ENCODE data around the gene CNOT8.
"Not testable (repeated sequence)": the region's sequence is repeated elsewhere in the genome, so short reads cannot be mapped to it uniquely, and the experiment has no call there.

CNOT8 gene

GRCh38 chr5:154901913-154902312, 43.5 kb downstream of the CNOT8 start:
- in situ Hi-C loops (cut with MboI; ENCODE audit: low sequenced_read_pairs), result no loop called here

GRCh38 chr5:154905601-154906000, 47.2 kb downstream of the CNOT8 start:
- in situ Hi-C loops (cut with MboI; ENCODE audit: low sequenced_read_pairs), result not testable (repeated sequence)

- in situ Hi-C loops (cut with MboI; ENCODE audit: low sequenced_read_pairs), result no loop called here
Observed at GRCh38 chr5:154916874-154917273, 58.4 kb downstream of the CNOT8 start.

GRCh38 chr5:154917757-154918156, 59.3 kb downstream of the CNOT8 start:
- in situ Hi-C loops (cut with MboI; ENCODE audit: low sequenced_read_pairs), result no loop called here

GRCh38 chr5:154923441-154924430, 65.3 kb downstream of the CNOT8 start:
- in situ Hi-C loops (cut with MboI; ENCODE audit: low sequenced_read_pairs), result no loop called here

All from HL-60/S4 treated with phorbol 12-myristate 13-acetate at 8.2 ng/mL for 4 days and 3 days (cell line).